NCI-H2196 treated with DMSO at 0.1 percent for 48 hours (cell line): Measurements from ENCODE around the gene RPL19.
"Not testable (repeated sequence)": the region's sequence is repeated elsewhere in the genome, so short reads cannot be mapped to it uniquely, and the experiment has no call there.

Source experiments
- DNase-seq: peaks from one replicate; lab custom pipeline; 2025; ENCODE audit not compliant: unreplicated experiment; lab: John Stamatoyannopoulos, UW

Gene RPL19

DNA sequence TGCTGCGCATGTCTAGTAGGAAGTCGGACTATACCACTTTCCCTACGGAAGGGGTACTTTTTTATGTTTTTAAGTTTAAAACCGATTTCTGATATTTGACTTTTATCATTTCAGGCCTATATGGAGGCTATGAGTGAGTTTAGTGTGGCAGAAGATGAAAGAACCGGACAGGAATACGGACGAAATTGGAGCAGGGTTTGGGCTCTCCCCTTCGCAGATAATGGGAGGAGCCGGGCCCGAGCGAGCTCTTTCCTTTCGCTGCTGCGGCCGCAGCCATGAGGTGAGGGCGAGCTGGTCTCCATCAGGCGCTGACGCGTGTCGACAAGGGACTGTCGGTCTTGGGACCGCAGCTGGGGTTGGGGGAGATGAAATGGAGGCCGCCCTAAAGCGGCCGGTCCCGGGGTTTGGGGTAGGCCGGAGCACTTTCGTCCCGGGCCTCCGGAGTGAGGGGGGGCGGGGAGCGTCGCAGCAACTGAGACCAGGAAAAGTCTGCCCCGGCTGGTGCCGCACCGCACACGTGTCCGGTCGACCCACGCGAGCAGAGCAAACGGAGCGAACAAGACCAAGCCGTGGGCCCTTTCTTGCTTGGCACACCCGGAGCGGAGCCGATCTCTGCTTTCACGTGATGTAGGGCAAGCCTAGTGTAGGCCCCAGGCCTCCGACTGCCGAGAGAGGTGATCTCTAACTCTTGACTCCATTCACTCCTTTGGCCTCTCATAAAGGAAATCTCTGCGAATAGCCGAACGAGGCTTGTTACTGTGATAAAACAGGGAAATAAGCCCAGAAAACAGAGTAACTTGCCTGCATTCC, at the start of gene RPL19:
Gene RPL19, plus strand, starts transcription at position 214 of the 810 bp plus-strand sequence. Its CDS starts 62 bp downstream, at position 276.
- DNase-seq = no peak

DNA sequence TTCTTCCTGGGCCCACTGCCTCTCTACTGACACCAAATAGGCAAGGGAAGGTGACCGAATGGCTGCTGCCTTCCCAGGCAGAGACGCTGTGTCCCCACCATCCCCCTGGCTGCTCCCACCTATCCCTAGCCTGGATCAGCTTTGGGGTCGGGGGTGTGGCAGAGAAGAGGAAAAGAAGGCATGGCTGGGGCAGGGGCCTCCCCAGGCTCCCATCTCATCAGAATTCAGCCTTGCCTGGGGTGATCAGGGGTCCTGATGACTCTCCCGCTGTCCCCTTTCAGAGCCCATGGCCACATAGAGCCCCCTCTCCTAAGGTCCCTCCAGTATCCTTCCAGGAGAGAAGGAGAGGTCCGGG, 49.3 kb upstream of the RPL19 start:
- no peak for DNase-seq

DNA sequence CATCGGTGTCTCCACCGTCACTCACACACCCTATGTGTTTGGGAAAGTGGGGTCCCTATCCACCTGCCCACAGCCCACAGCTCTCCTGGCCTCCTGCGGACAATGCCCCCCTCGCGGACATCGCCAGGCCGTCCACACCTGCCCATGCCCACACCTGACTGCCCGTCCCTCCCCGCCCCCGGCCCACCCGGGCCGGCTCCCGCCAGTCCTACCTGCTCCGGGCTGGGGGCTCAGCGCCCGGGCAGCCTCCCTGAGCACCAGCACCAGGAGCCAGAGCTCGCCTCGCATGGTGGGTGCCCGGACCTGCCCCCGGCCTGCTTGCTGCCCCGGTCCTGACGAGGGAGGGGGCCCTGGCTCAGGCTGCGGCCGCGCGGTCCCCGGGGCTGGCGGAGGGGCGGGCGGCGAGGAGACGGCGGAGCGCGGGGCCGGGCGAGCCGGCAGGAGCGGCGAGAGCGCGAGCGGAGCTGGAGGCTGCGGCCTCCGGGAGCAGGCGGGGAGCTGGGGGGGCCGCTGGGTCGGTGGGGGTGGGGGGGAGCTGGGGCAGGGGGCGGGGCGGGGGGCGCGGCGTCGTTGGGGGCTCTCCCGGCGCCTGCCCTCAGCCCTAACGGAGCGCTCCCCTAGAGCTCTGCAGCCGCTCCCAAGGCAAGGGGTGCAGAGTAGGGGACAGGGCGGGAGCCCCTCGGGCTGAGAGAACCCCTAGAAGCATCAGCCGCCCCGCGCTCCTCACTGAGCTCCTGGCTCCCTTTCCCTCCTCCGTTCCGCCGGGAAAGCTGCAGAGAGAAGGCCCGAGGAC, 48.7 kb upstream of the RPL19 start, which contains the start of gene PLXDC1:
Gene PLXDC1, minus strand, starts transcription at position 488 of the 793 bp plus-strand sequence. Its CDS starts 200 bp downstream, at position 288.
- no peak for DNase-seq

DNA sequence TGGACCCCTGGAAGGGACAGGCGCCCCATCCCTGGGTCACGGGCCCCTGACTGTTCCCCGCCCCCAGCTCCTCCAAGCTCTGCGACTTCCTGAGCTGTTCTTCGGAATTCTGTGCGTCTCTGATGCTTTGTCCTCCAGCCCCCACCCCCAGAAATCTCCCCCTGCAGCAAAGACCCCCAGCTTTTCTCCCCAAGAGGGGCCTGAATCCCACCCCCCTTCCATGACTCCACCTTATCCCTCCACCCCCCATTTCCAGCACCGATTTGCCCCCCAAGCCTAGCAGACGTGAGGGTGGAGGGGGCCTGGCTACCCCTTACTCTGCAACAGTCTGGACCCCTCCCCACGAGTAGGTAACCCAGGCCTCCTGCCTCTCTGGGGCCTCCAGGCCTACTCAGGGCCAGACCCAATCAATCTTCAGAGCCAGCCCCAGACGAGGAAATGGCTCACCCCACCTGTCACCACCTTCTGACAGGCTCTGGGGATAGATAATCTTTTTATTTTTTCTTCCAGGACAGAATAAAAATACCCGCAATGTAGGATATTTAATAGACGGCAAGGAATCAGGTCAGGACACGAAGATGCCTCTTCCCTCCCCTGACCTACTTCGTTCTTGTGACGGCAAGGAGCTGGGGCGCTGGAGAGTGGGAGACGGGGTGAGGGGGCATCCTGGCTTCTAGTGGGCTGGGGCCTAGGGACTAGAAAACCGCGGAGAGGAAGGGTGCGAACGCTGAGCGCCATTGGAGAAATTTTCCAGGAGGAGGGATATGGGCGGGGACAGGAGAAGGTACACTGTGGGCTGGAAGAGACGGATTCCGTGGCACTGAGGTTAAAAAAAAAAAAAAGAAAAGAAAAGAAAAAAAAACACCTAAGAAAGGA, 47.9 kb upstream of the RPL19 start:
- DNase-seq = no peak

DNA sequence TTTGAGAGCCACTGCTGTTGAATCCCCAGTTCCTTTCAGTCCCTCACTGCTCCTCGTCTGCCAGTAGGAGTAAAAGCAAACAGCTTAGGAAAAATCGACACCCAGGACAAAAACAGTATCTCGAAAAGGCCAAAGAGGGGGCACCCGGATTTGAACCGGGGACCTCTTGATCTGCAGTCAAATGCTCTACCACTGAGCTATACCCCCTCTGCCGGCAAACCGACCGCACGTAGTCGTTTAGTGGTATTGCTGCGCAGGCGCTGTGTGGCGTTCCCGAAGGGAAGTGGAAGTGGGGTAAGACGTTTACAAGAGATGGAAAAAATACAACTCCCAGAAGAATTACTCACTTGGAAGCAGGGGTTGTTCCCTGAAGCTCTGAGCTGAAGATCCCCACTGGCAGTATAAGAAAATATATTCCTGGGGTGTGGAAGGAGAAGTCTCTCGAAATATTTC, 46.5 kb upstream of the RPL19 start:
- DNase-seq = no peak

DNA sequence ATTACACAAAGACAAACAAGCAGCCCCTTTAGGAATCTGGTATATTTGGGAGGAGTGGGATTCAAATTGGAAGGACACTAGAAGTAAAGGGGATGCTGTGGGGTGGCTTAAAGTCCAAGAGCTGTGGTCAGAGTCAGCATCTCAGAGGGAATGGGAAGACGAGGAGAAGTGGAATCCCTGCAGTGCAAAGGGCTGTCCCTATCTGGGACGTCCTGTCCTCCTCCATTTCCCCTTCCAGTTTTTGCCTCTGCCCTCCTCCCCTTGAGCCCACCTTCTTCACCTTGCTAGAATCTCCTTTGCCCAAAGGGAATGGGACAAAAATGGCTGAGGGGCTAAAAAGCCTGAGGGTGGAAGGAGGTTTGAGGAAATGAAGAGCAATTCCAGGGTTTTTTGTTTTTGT, 44.4 kb upstream of the RPL19 start:
- no peak for DNase-seq

DNA sequence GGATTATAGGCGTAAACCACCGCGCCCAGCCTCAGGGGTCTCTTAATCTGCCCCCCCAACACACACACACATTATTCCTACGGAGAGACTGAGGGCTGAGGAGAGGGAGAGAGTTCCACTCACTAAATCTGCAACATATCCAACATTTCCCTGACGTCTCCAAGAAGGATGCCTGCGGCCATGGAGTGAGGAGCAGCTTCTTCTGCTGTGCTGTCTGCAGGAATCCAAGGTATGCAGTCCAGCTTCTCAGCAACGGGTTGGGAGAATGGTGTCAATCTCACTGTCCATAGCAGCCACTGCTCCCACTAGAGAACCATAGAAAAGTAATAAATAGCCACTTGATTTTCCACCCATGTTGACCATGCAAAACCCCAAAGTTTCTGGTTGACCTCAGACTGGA, 43.6 kb upstream of the RPL19 start:
- DNase-seq = no peak

DNA sequence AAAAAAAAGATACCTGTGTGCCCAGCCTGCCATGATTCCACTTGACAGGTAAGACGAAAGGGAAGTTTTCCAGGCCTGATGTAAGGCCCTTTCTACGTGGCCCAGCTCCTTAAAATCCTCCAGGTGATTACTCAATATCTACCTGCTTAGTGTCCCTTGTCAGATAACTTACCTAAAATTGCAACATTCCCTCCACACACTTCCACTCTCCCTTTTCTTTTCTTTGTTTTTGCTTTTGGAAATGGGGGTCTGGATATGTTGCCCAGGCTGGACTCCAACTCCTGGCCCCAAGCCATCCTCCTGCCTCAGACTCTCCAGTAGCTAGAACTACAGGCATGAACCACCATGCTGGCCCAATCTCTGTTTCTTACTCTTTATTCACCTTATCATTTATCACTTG, 41.5 kb upstream of the RPL19 start:
- no peak for DNase-seq

DNA sequence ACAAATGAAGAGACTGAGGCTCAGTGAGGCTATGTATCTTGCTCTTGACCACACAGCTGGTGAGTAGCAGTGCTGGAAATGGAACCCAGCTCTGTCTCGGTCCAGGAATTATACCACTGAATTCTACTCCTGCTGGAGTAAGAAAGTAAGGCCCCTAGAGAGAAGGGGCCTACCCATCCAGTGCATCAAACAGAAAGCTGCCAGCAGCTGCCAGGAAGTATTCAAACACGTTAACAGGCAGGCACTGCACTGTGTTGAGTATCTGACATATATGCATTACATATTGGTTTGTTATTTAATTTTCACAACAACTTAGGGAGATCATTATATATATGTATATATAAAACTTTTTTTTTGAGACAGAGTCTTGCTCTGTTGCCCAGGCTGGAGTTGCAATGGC, 38.1 kb upstream of the RPL19 start:
- DNase-seq = no peak

DNA sequence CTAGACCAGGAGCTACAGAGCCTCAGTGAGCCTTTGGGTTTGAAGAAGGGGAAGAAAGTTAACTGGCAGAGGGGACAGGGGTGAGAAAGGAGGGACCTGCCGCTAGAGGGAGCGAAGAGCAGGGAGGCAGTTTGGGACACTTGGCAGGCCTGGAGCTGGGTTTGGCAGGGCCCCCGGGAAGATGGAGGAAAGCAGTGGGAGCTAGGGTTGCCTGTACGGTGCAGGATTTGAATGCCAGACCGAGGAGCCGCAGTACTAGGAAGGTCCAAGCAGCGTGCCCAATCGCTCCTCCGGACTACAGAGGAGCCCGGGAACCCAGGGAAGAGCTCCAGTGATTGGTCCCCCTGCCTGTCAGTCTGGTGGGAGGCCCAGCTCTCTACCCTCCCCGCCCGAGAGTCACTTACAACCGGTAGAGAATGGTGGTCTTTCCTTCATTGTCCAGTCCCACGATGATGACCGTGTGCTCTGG, 35.4 kb upstream of the RPL19 start:
- no peak for DNase-seq

DNA sequence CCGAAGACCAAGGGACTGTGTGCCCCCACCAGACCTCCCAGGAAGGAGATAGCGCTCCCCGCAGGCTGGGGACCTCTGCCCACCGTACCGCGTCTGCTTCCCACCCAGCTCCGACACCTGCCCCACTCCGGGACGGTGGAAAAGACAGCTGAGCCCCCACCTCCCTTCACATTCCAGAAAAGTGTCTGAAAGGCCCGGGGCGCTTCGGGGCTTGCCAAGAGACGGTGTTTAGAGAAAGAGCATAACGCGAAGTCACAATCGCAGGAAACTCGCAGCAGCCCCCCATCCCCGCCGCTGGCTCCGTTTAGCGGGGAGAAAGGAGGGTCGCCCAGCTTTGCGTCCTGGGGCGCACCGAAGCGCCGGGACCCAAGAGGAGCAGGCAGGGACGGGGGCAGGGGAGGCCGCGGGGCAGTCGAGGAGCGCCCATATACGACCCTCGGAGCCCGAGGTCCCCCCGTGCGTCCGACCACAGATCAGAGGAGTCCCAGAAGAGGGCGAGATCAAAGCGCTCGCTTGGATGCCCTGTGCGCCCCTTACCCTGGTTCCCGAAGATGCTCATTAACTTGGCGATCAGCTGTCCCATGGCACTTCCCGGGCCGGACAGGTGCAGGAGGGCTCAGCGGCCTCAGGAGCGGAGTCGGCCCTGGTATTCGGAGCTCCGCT, 34.8 kb upstream of the RPL19 start:
- no peak for DNase-seq

DNA sequence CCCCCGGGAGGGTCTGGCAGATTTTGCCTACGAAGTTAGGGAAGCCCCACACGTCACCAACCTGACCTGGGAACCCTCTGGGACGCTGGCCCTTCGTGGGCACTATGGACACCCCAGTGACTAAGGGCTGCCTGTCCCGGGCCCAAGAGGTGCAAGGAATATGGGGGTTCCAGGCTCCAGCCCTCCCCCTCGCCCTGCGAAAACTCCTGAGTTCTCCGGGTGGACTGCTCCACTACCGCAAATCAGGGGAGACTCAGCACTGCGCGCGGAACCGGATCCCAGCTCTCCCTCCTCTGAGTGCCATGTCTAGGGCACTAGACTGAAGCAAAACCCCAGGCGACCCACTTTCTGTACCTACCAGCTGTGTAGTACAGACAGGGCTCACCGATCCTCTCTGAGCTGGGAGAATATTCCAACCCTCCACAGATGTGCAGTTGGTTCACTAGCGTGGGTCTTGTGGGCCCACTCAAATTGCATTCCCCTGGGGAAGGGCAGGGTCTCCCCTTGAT, 34.2 kb upstream of the RPL19 start, which contains the start of gene ARL5C:
Gene ARL5C, minus strand, starts transcription at position 321 of the 509 bp plus-strand sequence. CDS start 401 bp downstream, outside the sequence.
- no peak for DNase-seq

DNA sequence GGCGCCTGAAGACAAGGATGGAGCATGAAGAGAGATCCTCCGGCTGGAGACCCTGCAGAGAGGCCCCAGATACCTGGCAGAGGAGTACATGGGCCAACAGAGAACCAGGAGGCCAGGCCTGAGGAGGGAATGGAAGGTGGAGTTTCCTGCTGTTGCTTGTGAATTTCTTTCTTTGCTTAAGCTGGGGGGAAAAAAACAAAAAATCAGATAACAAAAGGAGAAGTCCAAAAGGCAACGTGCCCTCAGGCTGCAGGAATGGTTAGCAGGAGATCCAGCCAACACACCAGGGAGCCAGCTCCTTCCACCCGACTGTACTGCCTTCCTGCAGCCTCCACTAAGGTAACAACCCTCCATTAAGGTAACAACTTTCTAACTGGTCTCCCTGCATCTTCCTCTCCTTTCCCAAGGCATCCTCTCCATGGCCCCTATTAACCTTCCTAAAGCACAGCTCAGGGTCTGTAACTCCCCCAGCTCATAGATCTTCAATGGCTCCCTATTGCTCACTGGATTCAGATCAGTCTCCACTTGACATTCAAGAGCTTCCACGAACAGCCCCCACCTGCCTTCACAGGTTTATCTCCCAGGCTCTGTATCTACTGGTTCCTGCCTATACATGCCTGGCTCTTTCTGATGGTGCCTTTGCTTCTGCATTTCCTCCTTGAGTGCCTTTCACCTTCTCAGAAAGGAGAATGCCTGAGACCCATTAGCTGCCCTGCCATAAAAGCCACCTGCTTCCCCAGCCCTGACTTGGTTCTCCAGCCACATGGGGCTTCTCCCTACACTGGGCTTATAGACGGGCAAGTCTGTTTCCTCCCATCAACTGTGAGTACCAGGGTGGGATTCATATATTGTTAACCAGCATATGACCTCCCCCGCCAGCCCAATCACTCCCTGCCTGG, 33.4 kb upstream of the RPL19 start:
- no peak for DNase-seq

DNA sequence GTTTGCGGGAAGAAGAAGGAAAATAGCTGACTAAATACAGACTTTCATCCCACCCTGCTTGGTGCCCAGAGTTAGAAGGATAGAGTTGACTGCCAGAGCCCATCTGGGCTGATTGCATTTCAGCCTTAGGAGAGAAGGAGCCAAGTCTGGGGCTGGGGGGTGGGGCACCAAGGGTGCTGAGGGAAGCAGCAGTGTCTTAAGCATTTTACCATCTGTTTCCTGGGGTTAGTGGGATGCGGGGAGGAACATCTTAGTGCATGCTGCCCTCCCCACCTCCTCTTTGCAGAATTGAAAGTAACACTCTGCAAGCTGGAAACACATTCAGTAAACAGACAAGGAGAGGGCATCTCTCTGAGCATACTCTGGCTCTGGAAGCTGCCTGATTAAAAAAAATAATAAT, 32.6 kb upstream of the RPL19 start:
- no peak for DNase-seq

DNA sequence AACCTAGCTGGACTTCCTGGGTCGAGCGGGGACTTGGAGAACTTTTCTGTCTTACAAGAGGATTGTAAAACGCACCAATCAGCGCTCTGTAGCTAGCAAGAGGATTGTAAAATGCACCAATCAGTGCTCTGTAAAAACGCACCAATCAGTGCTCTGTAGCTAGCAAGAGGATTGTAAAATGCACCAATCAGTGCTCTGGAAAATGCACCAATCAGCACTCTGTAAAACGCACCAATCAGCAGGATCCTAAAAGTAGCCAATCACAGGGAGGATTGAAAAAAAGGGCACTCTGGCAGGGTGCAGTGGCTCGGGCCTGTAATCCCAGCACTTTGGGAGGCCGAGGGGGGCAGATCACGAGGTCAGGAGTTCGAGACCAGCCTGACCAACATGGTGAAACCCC, 31.6 kb upstream of the RPL19 start:
- not testable (repeated sequence) for DNase-seq

DNA sequence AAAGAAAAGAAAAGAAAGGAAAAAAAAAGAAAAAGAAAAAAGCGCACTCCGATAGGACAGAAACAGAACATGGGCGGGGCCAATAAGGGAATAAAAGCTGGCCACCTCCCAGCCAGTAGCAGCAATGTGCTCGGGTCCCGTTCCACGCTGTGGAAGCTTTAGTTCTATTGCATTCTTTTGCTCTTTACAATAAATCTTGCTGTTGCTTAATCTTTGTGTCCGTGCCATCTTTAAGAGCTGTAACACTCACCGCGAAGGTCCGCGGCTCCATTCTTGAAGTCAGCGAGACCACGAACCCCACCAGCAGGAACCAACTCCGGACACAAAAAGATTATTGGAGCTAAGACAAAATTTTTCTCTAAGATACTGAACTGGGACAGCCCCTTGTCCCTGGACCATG, 31.0 kb upstream of the RPL19 start:
- DNase-seq = no peak

DNA sequence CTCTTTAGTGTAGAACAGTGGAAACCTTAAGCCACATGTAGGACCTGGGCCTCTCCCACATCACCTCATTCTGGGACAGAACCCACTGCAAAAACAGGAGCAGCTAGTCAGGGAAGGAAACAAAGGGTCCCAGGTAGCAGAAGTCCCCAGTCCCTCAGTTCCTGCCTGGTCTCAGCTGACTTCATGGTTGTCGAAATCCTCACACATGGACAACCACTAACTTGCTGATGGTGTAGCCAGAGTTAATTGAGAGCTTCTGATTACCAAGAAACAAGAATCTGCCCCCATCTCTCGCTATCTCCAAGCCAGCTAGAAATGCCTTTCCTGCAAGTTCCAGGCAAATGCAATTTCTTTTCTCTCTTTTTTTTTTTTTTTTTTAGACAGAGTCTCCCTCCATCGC, 30.6 kb upstream of the RPL19 start:
- no peak for DNase-seq

DNA sequence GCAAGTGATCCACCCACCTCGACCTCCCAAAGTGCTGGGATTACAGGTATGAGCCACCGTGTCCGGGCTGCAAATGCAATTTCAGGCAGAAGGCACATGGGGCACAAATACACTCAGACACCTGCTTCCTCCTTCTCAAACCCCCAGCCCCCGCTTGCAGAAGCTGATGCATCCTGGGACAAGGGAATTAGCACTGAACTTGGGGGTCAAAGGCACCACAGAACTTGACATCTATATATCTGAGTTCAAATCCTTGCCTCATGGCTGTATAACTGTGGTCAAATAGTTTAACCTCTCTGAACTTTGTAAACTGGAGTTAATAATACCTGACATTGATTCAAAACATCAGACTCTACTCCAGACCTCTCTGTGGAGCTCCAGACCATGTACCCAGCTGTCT, 30.0 kb upstream of the RPL19 start:
- no peak for DNase-seq

DNA sequence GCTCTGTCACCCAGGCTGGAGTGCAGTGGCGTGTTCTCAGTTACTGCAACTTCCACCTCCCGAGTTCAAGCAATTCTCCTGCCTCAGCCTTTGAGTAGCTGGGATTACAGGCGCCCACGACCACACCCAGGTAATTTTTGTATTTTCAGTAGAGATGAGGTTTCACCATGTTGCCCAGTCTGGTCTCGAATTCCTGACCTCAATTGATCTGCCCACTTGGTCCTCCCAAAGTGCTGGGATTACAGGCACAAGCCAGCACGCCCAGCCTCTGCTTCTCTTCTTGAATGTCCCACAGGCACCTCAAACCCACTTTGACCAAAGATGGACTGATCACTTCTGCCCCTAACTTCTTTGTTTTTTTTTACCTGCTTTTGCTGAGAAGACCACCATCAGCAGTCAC, 29.5 kb upstream of the RPL19 start:
- no peak for DNase-seq
